PC-3 (cell line): ENCODE data around the gene SPSB1.
"Not testable (repeated sequence)": the region's sequence is repeated elsewhere in the genome, so short reads cannot be mapped to it uniquely, and the experiment has no call there.

Source experiments
- EZH2 ChIP-seq: fragments of 300-600 bp; sonication (generic); IDR thresholded peaks from one replicate; pipeline ENCODE4 v1.6.1; 2017; ENCODE audit warnings: antibody characterized with exemption, mild to moderate bottlenecking, low read length; ENCODE audit not compliant: unreplicated experiment
- TF ChIP-seq, protein P1 (sequence below): fragments of 300-600 bp; sonication (generic); conservative IDR thresholded peaks from 2 replicates; pipeline ENCODE4 v1.5.1; 2017; ENCODE audit warnings: antibody characterized with exemption, low read depth, mild to moderate bottlenecking, low read length

DNA sequence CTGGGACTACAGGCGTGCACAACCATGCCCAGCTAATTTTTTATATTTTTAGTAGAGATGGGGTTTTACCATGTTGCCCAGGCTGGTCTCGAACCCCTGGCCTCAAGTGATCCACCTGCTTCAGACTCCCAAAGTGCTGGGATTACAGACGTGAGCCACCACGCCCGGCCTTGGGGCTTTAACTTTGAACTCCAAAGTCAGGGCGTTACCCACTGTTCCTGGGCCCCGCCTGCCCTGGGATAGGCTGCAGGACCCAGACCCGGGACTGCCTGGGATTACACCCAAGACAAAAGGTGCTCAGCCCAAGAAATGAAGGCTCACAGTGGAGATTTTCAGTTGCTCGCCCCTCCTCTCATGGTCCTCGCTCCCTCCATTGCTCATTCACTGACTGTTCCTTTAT lies 92.7 kb downstream of the SPSB1 start:
- TF ChIP-seq, protein P1, sequence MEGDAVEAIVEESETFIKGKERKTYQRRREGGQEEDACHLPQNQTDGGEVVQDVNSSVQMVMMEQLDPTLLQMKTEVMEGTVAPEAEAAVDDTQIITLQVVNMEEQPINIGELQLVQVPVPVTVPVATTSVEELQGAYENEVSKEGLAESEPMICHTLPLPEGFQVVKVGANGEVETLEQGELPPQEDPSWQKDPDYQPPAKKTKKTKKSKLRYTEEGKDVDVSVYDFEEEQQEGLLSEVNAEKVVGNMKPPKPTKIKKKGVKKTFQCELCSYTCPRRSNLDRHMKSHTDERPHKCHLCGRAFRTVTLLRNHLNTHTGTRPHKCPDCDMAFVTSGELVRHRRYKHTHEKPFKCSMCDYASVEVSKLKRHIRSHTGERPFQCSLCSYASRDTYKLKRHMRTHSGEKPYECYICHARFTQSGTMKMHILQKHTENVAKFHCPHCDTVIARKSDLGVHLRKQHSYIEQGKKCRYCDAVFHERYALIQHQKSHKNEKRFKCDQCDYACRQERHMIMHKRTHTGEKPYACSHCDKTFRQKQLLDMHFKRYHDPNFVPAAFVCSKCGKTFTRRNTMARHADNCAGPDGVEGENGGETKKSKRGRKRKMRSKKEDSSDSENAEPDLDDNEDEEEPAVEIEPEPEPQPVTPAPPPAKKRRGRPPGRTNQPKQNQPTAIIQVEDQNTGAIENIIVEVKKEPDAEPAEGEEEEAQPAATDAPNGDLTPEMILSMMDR = not testable (repeated sequence)
- not testable (repeated sequence) for TF ChIP-seq EZH2
